AG04450 (cell line): ENCODE results near the gene ZC3H10. TPM values are rescaled to one million over a fixed set of nuclear protein-coding genes. Genes with fewer than 3 reads are reported as not detected.

Experiments
- CTCF ChIA-PET: fragments of 300-600, 350-600 bp; formaldehyde crosslinking; extraction: SDS; loops from one replicate; lab custom pipeline; 2022; ENCODE audit warnings: antibody characterized with exemption, inconsistent platforms; lab: Charles Lee
- POLR2A ChIA-PET: fragments of 350-600 bp; formaldehyde crosslinking; extraction: SDS; loops from one replicate; lab custom pipeline; 2021; ENCODE audit warnings: antibody characterized with exemption, inconsistent platforms; lab: Yijun Ruan, JAX
- DNase-seq: peaks from one replicate; pipeline ENCODE4 v3.0.0-alpha.2; 2011; ENCODE audit warnings: low read depth, low spot score
- H3K27ac ChIP-seq: one replicate; pipeline ENCODE4 v1.5.1; 2012; ENCODE audit warnings: low read depth, low read length, control low read depth
- H3K27me3 ChIP-seq: one replicate; pipeline ENCODE4 v1.6.0; 2012; ENCODE audit warnings: low read length; ENCODE audit not compliant: control insufficient read depth, insufficient read depth
- H3K4me3 ChIP-seq: 2 replicates; pipeline ENCODE4 v1.5.1; 2011; ENCODE audit warnings: mild to moderate bottlenecking, low read depth, low read length, control low read depth
- H3K9me3 ChIP-seq: 2 replicates; pipeline ENCODE4 v1.5.1; 2012; ENCODE audit warnings: low read length; ENCODE audit not compliant: control insufficient read depth, insufficient read depth
- polyA plus RNA-seq: library from polyadenylated mRNA; depleted of rRNA; stranded (reverse); fragments of >200 nt; gene quantifications from 2 replicates; pipeline ENCODE4 v1.2.3, GENCODE V29; 2011
- TF ChIP-seq, protein P1 (sequence below): IDR thresholded peaks from 2 replicates; pipeline ENCODE4 v1.5.1; 2011; ENCODE audit warnings: low read depth, low read length, control low read depth, inconsistent platforms

Gene ZC3H10
- polyA plus RNA-seq, 1 experiment = 1.5 TPM

DNA sequence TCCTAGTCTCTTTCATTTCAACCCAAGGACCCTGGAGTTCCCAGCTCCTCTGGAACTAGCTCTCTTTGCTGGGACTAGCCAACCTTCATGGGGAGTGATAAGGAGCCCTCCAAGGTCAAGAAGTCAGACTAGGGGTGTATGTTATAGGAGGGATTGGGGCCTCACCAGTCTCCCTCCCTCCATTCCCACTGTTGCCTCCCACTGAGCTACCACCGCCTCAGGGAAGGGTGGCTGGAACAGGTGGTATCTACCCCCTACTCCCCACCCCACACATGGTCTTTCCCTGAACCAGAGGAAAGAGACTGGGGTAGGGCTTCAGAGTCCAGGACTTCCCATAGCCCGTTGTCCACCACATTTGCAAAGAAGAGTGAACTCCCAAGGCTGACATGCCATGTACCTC lies 35.7 kb upstream of the ZC3H10 start:
- ChIA-PET POLR2A (interaction anchor here (0.6 kb wide), 1 partner anchor 33 kb away, joined by 3 read pairs; no protein-coding TSS in a partner anchor), CTCF (interaction anchor here (0.6 kb wide), 1 partner anchor 26 kb away, joined by 7 read pairs; no protein-coding TSS in a partner anchor)
- Histone ChIP-seq H3K4me3 (no peak overlapping the region), H3K27me3 (peaks cover 39% of the 10 kb centered on the region), H3K9me3 (no peaks in the 10 kb centered on the region; the same call in 1 of the 2 replicates), H3K27ac (no peak overlapping the region)
- TF ChIP-seq, protein P1, sequence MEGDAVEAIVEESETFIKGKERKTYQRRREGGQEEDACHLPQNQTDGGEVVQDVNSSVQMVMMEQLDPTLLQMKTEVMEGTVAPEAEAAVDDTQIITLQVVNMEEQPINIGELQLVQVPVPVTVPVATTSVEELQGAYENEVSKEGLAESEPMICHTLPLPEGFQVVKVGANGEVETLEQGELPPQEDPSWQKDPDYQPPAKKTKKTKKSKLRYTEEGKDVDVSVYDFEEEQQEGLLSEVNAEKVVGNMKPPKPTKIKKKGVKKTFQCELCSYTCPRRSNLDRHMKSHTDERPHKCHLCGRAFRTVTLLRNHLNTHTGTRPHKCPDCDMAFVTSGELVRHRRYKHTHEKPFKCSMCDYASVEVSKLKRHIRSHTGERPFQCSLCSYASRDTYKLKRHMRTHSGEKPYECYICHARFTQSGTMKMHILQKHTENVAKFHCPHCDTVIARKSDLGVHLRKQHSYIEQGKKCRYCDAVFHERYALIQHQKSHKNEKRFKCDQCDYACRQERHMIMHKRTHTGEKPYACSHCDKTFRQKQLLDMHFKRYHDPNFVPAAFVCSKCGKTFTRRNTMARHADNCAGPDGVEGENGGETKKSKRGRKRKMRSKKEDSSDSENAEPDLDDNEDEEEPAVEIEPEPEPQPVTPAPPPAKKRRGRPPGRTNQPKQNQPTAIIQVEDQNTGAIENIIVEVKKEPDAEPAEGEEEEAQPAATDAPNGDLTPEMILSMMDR = no peak
- no peak for DNase-seq

DNA sequence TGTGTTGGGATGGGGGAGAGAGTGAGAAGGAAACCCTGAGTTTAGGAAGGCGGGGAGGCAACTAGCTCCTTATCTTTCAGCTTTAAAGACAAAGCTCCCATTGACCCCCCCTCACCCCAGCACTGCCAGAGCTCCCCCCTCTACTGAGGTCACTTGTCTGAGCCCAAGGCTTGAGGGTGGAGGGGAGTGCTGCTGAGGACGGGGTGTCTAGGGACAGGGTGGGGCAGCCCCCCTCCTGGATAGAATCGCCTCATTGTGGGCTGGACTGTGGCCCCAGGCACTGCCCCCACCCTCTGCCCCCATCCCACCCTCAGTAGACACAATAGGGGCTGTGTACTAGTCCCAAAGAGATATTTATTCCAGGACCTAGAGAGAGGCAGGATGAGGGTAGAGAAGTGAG lies 35.1 kb upstream of the ZC3H10 start:
- H3K9me3 ChIP-seq = no peaks in the 10 kb centered on the region; the same call in 1 of the 2 replicates
- H3K27me3 ChIP-seq = peaks cover 39% of the 10 kb centered on the region
- no peak overlapping the region for H3K4me3 ChIP-seq
- DNase-seq = no peak
- POLR2A ChIA-PET = interaction anchor here (1.0 kb wide), 1 partner anchor 21 kb away, joined by 3 read pairs; the partner anchor contains the start of gene PA2G4
- no peak overlapping the region for H3K27ac ChIP-seq
- TF ChIP-seq, protein P1 = no peak
- CTCF ChIA-PET = no interaction called here

DNA sequence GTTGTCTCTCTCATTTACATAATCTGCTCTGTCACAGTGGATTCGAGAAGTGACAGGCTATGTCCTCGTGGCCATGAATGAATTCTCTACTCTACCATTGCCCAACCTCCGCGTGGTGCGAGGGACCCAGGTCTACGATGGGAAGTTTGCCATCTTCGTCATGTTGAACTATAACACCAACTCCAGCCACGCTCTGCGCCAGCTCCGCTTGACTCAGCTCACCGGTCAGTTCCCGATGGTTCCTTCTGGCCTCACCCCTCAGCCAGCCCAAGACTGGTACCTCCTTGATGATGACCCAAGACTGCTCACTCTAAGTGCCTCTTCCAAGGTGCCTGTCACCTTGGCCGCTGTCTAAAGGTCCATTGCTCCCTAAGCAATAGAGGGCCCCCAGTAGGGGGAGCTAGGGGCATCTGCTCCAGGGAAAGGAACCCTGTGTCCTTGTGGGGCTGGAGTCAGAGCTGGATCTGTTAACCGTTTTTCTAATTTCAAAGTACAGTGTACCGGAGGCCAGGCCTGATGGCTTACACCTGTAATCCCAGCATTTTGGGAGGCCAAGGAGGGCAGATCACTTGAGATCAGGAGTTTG lies 33.0 kb upstream of the ZC3H10 start:
- no peaks in the 10 kb centered on the region; the same call in 1 of the 2 replicates for H3K9me3 ChIP-seq
- H3K27ac ChIP-seq = no peak overlapping the region
- TF ChIP-seq, protein P1 = peak; percentile 37
- CTCF ChIA-PET = no interaction called here
- POLR2A ChIA-PET = interaction anchor here (0.9 kb wide), 1 partner anchor 19 kb away, joined by 13 read pairs; the partner anchor contains the start of gene PA2G4
- H3K27me3 ChIP-seq = peaks cover 39% of the 10 kb centered on the region
- no peak overlapping the region for H3K4me3 ChIP-seq
- DNase-seq = no peak

DNA sequence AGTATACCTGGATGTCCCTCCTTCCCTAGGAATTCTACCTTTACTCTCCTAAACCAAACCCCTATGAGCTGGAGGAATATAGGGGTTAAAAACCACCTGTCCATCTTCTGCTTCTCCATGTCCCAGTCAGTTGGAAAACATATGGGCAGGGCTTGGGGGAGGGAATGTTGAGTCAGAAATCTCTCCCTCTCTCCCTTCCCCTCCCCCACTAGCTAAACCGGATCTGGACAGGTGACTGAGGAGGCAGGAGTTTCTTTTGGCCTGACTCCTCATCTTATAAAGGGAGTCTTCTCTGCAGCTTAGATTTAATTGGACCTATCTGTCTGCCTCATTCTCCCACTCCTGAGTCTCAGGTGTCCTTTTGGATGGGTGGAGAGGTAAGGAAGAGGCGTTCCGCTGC lies 32.0 kb upstream of the ZC3H10 start:
- TF ChIP-seq, protein P1 = no peak
- H3K27ac ChIP-seq = no peak overlapping the region
- peaks cover 30% of the 10 kb centered on the region for H3K27me3 ChIP-seq
- POLR2A ChIA-PET = interaction anchor here (0.9 kb wide), 1 partner anchor 18 kb away, joined by 13 read pairs; the partner anchor contains the start of gene PA2G4
- no peak overlapping the region for H3K4me3 ChIP-seq
- CTCF ChIA-PET = interaction anchor here (0.7 kb wide), 3 partner anchors 8 to 35 kb away, joined by 3 read pairs; no protein-coding TSS in a partner anchor
- no peaks in the 10 kb centered on the region for H3K9me3 ChIP-seq
- DNase-seq = no peak

DNA sequence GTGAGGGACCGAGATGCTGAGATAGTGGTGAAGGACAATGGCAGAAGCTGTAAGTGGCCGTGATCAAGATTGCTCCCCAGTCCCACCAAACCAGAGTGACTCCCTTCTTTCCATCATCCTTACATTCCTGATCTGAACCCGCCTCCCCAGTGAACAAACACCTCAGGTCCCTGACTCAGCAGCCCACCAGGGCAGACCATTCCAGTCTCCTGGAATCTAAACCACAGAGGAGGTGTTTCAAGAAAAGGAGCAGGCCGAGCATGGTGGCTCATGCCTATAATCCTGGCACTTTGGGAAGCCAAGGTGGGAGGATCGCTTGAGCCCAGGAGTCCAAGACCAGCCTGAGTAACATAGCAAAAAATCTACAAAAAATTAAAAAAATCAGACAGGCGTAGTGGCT lies 31.5 kb upstream of the ZC3H10 start:
- no peak for DNase-seq
- TF ChIP-seq, protein P1 = no peak
- Histone ChIP-seq H3K27ac (no peak overlapping the region), H3K4me3 (no peak overlapping the region), H3K9me3 (no peaks in the 10 kb centered on the region), H3K27me3 (peaks cover 25% of the 10 kb centered on the region)
- CTCF ChIA-PET = interaction anchor here (0.7 kb wide), 2 partner anchors 9 to 35 kb away, joined by 3 read pairs; no protein-coding TSS in a partner anchor
- POLR2A ChIA-PET = no interaction called here
